Esophagus (tissue), 2 donors: ENCODE data around the gene WSCD1. TPM values are rescaled to one million over a fixed set of nuclear protein-coding genes. Genes with fewer than 3 reads are reported as not detected.

Experiments
- H3K27ac ChIP-seq, 2 donors: one replicate each; pipeline ENCODE4 v1.5.1; 2013; ENCODE audit warnings: low read depth in 2 of 2, mild to moderate bottlenecking in 2 of 2, inconsistent platforms in 1 of 2, low read length in 1 of 2, moderate library complexity in 1 of 2
- H3K27me3 ChIP-seq, 2 donors: one replicate each; pipeline ENCODE4 v1.6.1; 2013; ENCODE audit warnings: low read length in 2 of 2, control low read depth in 1 of 2, mild to moderate bottlenecking in 1 of 2; ENCODE audit not compliant: insufficient read depth in 2 of 2, control insufficient read depth in 1 of 2
- H3K36me3 ChIP-seq, 2 donors: one replicate each; pipeline ENCODE4 v1.6.1; 2013; ENCODE audit warnings: low read length in 1 of 2; ENCODE audit not compliant: control insufficient read depth in 2 of 2, insufficient read depth in 2 of 2
- H3K4me1 ChIP-seq, 2 donors: one replicate each; pipeline ENCODE4 v1.6.1; 2013; ENCODE audit warnings: low read length in 1 of 2; ENCODE audit not compliant: control insufficient read depth in 2 of 2, insufficient read depth in 2 of 2
- H3K4me3 ChIP-seq, 2 donors: one replicate each; pipeline ENCODE4 v1.5.1; 2013; ENCODE audit warnings: low read length in 2 of 2, mild to moderate bottlenecking in 2 of 2, low read depth in 1 of 2, moderate library complexity in 1 of 2
- H3K9me3 ChIP-seq, 2 donors: one replicate each; pipeline ENCODE4 v1.6.1; 2013; ENCODE audit warnings: mild to moderate bottlenecking in 2 of 2, low read depth in 1 of 2, low read length in 1 of 2, moderate library complexity in 1 of 2; ENCODE audit not compliant: control insufficient read depth in 2 of 2, insufficient read depth in 1 of 2
- WGBS, 2 donors: extraction: QIAGEN DNeasy Blood & Tissue Kit; methylation state at CpG; one replicate each; pipeline ENCODE4 v1.1.7; 2013; 5-methylcytosine and 5-hydroxymethylcytosine counted together
- polyA plus RNA-seq, 2 donors: library from polyadenylated mRNA; stranded (reverse); fragments of 200-250 nt; gene quantifications; one replicate each; pipeline ENCODE4 v1.2.3, GENCODE V29; 2013
- donor health status: healthy with polysubstance abuse.
- donor health status: Bipolar disorder and iron deficiency.

Gene WSCD1
- polyA plus RNA-seq, 2 donors: 0.16 to 0.45 TPM

DNA sequence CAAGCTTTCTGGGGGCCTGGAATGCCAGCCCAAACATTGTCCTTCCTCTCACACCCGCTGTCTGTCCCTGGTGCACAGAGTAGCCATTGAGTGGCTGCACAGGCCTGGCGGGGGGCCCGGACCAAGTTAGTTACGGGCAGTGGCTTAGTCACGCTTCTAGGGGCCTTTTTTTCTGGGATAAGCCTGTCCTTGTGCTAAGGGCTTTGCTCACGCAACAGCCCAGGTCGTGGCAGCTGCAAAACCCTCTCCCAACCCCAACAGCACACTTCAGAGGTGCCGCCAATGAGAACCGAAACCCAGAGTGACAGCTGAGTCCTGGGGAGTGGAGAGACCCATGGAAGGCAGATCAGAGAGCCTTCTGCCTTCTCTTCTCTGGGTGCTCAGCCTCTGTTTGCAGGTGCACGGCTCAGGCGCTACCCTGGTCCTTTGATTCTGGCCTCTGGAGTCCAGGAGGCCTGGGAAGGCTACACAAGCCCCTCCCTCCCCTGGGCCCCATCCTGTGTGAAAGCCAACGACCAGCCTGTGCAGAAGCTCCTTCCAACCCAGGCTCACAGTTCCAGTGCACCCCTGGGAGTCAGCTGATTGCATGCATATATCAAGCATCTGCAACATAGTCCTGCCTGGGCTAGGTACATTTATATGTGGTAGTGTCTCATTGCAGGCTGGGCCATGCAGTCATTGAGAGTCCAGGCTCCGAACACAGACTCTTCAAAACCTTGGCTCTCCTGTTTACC, 9.1 kb downstream of the WSCD1 start:
- Histone ChIP-seq H3K27me3 (no peaks in the 10 kb centered on the region), H3K27ac (no peak overlapping the region), H3K4me1 (no peaks in the 10 kb centered on the region), H3K4me3 (no peak overlapping the region), H3K36me3 (no peaks in the 10 kb centered on the region), H3K9me3 (no peaks in the 10 kb centered on the region)
- WGBS, 2 donors: 78 to 82% methylated on average over 13 of the region's 13 CpGs

DNA sequence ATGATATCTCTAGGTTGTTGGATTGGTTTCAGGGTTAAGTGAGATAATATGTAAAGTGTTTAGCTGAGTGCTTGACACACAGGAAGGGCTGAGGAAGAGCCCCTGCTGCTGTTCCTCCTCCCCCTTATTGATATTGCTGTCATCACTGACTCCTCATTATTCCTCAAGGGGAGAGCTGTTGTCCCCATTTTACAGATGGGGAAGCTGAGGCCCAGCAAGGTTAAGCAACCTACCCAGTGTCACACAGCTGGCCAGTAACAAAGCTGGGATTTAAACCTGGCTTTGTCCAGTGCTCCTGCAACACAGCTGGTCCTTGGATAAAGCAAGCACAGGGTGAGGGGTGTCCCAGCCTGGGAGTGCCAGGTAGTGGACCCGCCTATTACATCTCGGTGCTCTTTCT, 9.8 kb downstream of the WSCD1 start:
- Histone ChIP-seq H3K4me3 (no peak overlapping the region), H3K9me3 (no peaks in the 10 kb centered on the region), H3K27ac (no peak overlapping the region), H3K27me3 (no peaks in the 10 kb centered on the region), H3K4me1 (no peaks in the 10 kb centered on the region), H3K36me3 (no peaks in the 10 kb centered on the region)
- 82% methylated on average over 2 of the region's 2 CpGs for WGBS, 2 donors

DNA sequence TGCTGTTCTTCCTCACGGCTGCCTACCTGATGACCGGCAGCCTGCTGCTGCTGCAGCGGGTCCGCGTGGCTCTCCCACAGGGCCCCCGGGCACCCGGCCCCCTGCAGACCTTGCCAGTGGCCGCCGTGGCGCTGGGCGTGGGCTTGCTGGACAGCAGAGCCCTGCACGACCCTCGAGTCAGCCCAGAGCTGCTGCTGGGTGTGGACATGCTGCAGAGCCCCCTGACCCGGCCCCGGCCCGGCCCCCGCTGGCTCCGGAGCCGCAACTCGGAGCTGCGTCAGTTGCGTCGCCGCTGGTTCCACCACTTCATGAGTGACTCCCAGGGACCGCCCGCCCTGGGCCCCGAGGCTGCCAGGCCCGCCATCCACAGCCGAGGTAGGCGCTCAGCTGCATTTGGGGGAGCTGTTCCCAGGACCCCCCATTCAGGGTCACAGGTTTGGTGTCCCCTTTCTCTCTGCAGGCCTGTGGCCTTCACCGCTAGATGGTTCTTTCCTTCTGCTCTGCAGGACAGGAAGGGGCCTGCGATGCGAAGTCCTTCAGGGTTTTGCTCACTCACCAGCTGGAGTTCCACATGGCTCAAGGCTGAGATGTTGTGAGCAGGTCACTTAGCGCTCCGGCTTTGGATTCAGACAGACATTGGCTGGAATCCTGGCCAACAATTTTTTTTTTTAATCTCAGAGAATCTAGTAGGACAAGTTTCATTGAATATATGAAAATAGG, 10.7 kb downstream of the WSCD1 start:
- 91 to 93% methylated on average over 35 of the region's 35 CpGs for WGBS, 2 donors
- H3K27me3 ChIP-seq: no peaks in the 10 kb centered on the region
- H3K9me3 ChIP-seq: no peaks in the 10 kb centered on the region
- no peak overlapping the region for H3K27ac ChIP-seq
- H3K4me1 ChIP-seq: no peaks in the 10 kb centered on the region
- H3K36me3 ChIP-seq: no peaks in the 10 kb centered on the region
- no peak overlapping the region for H3K4me3 ChIP-seq

DNA sequence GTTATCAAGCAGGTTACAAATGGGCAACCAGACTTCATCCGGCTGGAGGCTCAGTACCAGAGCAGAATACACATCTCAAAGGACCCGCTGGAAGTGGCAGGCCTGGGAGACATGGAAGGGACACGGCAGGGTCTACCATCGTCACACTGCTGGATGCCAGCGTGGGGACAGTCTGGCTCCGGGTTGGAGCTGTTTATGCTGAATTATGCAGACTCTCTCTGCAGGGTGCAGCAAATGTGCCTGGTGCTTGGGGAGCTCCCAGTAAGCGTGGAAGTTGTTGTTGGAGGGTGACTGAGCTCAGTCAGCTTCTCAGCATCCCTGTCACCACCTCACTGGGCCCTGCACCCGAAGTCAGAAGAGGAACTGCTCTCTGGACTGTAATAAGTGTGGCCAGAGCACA, 12.2 kb downstream of the WSCD1 start:
- H3K27me3 ChIP-seq: no peaks in the 10 kb centered on the region
- no peak overlapping the region for H3K4me3 ChIP-seq
- no peaks in the 10 kb centered on the region for H3K9me3 ChIP-seq
- 80% methylated on average over 8 of the region's 8 CpGs for WGBS, 2 donors
- no peaks in the 10 kb centered on the region for H3K4me1 ChIP-seq
- H3K36me3 ChIP-seq: no peaks in the 10 kb centered on the region
- H3K27ac ChIP-seq: no peak overlapping the region

DNA sequence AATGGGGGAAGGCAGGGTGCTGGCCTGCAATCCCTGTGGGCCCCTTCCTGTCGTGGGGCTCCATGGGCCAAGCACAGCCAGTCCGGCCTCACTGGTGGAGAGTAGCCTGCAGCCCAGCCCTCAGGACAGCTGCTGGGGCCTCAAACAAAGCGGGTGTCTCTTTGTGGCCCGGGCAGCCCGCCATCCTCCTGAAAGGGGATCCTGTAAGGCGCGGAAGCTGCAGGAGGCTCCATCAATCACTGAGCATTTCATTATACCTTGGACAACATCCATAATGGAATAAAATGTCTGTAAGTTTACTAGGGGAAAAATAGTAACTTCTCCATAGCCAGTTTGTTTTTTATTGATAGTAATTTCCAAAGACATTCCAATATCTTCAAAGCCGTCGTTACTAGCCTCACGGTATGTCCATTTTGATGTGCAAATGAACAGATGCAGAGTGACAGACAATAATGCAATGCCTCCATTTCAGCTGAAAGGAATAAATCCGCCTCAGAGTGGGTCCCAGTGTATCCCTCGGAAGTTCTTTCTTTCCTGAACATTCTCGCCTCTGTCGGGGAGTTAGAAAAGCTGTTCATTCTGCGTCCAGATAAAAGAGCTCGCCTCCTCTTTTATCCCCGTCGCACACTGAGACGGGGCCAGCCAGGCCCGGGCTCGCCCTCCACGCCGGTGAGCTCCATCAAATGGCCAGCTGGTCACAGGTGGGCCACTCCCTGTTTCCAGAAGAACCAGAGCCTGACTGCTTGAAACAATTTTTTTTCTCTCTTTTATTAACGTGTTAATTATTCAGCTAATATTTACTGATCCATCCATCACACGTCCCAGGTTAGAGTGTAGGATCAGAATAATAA, 14.4 kb downstream of the WSCD1 start:
- H3K36me3 ChIP-seq: no peaks in the 10 kb centered on the region
- H3K27ac ChIP-seq: no peak overlapping the region
- H3K27me3 ChIP-seq: no peaks in the 10 kb centered on the region
- WGBS, 2 donors: 55 to 58% methylated on average over 25 of the region's 25 CpGs
- no peaks in the 10 kb centered on the region for H3K4me1 ChIP-seq
- H3K9me3 ChIP-seq: no peaks in the 10 kb centered on the region
- H3K4me3 ChIP-seq: no peak overlapping the region

DNA sequence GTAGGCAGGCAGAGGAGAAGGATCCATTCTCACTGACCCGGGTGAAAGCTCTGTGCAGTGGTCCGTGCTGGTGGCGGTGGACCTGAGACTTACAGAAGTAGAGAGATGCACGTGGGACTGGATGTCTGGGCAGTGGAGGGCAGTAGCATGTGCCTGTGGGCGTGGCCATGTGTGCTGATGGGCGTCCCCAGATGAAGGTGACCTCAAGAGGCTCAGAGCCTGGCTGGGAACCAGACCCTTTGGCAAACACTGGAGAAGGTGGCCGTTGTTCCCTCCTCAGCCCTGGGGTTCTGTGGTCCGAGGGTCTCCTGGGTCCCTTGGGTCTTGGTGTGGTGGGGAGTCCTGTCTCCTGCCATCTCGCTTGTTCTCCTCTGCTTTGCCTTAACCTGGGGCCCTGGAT, 15.6 kb downstream of the WSCD1 start:
- WGBS, 2 donors: 70 to 72% methylated on average over 9 of the region's 9 CpGs
- Histone ChIP-seq H3K4me1 (no peaks in the 10 kb centered on the region), H3K36me3 (no peaks in the 10 kb centered on the region), H3K9me3 (no peaks in the 10 kb centered on the region), H3K4me3 (no peak overlapping the region), H3K27me3 (no peaks in the 10 kb centered on the region), H3K27ac (no peak overlapping the region)

DNA sequence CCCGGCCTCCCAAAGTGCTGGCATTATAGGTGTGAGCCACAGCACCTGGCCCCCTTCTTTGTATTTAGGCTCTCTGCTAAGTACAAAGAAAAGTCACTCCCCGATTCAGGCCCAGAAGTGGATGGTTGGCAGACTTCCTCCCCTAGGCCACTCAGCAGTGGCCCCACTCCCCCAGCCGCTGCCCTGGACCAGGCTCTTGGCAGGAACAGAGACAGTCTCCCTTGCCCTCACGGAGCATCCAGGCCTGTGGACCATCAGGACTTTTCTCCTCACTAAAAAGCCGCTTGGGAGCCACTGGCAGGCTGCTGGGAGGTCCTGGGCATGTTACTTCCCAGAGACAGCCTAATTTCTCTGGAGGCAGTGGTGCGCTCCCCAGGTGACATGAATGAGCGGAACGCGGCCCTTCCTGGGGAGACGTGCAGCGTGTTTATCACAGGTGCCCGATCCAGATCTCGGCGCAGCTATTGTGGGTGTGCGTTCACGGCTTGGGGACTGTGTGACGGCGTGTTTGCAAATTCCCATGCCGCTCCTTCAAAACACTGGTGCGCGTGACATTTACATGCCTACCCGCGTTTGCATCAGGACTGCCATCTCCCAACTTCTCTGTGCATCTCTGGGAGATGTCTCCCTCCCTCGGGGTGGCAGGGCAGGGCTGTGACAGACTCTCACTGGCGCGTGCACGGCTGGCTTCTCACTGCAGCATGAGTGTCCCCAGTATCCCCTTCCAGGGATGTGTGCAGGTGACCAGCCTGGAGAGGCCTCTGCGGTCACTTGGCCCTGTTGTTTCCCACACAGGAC, 16.6 kb downstream of the WSCD1 start:
- H3K9me3 ChIP-seq: no peaks in the 10 kb centered on the region
- H3K27me3 ChIP-seq: no peaks in the 10 kb centered on the region
- WGBS, 2 donors: 92% methylated on average over 28 of the region's 28 CpGs
- no peak overlapping the region for H3K4me3 ChIP-seq
- H3K27ac ChIP-seq: no peak overlapping the region
- H3K4me1 ChIP-seq: no peaks in the 10 kb centered on the region
- H3K36me3 ChIP-seq: no peaks in the 10 kb centered on the region

DNA sequence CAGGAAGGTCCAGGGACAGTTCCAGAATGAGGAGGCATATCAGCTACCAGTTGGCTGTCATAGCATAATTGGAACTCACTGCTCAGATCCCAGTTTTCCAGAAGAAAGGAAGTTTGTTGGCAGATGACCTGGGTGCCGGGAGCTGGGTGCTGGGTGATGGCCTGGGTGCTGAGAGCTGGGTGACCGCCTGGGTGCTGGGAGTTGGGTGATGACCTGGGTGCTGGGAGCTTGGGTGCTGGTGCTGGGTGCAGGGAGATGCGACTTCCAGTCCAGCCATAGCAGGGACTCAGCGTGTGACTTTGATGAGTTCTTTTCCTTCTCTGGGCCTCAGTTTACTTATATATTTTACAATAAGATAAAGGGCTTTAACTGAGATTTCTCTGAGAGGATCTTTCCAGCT, 18.0 kb downstream of the WSCD1 start:
- Histone ChIP-seq H3K9me3 (peaks cover 0 to 2% of the 10 kb centered on the region in 2 donors), H3K4me3 (no peak overlapping the region), H3K27me3 (no peaks in the 10 kb centered on the region), H3K27ac (no peak overlapping the region), H3K36me3 (no peaks in the 10 kb centered on the region), H3K4me1 (no peaks in the 10 kb centered on the region)
- 96 to 98% methylated on average over 4 of the region's 4 CpGs for WGBS, 2 donors

DNA sequence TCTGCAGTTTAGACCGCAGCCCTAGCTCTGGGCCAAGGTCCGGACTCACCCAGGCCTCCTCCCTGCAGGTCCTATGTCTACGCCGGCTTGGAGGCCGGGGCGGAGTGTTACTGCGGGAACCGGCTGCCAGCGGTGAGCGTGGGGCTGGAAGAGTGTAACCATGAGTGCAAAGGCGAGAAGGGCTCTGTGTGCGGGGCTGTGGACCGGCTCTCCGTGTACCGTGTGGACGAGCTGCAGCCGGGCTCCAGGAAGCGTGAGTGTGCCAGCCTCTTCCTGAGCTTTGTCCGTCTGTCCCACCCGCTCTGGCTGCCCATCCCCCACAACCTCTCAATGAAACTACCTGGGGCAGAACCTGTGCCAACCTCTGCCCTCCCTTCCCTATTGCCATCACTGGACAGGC, 20.1 kb downstream of the WSCD1 start:
- H3K36me3 ChIP-seq: no peaks in the 10 kb centered on the region
- 87 to 88% methylated on average over 20 of the region's 20 CpGs for WGBS, 2 donors
- no peak overlapping the region for H3K27ac ChIP-seq
- H3K27me3 ChIP-seq: no peaks in the 10 kb centered on the region
- no peak overlapping the region for H3K4me3 ChIP-seq
- H3K4me1 ChIP-seq: no peaks in the 10 kb centered on the region
- peaks cover 0 to 2% of the 10 kb centered on the region in 2 donors for H3K9me3 ChIP-seq
